GM18951 (cell line): ENCODE measurements around the gene SPIB.

Experiments used
- POLR2A ChIP-seq: IDR thresholded peaks from 4 replicates; pipeline ENCODE4 v1.6.1; 2011; ENCODE audit warnings: mild to moderate bottlenecking; ENCODE audit not compliant: insufficient read length, insufficient read depth; ENCODE audit errors: extremely low read depth
- in situ Hi-C: fragments of 300-500 bp; cut with MboI; formaldehyde crosslinking; loops from one replicate; pipeline ENCODE4 v1.12.0; 2022; ENCODE audit warnings: low sequenced_read_pairs, mixed read lengths, inconsistent platforms; ENCODE audit not compliant: unreplicated experiment

Gene SPIB

DNA sequence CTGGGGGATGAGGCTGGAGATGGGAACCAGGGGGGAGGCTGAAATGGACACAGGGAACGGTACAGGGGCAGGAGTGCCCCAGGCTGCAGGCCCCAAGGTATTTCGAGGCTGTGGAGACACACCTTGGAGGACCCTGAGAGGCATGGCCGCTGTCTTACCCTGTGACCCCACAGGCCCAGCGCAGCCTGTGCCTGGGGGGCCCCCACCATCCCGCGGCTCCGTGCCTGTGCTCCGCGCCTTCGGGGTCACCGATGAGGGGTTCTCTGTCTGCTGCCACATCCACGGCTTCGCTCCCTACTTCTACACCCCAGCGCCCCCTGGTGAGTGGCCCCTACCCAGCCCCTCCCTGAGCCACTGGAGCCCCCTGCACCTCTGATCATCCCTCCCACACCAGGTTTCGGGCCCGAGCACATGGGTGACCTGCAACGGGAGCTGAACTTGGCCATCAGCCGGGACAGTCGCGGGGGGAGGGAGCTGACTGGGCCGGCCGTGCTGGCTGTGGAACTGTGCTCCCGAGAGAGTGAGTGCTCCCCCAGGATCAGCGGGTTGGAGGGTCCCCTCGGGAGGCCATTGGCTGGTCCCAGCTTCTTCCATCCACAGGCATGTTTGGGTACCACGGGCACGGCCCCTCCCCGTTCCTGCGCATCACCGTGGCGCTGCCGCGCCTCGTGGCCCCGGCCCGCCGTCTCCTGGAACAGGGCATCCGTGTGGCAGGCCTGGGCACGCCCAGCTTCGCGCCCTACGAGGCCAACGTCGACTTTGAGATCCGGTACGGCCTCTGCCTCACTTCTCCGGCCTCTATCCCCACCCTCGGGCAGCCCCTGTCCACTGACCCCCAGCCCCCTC is 16.9 kb upstream of the SPIB start:
- no peak for TF ChIP-seq POLR2A
- in situ Hi-C loops = no loop called here

DNA sequence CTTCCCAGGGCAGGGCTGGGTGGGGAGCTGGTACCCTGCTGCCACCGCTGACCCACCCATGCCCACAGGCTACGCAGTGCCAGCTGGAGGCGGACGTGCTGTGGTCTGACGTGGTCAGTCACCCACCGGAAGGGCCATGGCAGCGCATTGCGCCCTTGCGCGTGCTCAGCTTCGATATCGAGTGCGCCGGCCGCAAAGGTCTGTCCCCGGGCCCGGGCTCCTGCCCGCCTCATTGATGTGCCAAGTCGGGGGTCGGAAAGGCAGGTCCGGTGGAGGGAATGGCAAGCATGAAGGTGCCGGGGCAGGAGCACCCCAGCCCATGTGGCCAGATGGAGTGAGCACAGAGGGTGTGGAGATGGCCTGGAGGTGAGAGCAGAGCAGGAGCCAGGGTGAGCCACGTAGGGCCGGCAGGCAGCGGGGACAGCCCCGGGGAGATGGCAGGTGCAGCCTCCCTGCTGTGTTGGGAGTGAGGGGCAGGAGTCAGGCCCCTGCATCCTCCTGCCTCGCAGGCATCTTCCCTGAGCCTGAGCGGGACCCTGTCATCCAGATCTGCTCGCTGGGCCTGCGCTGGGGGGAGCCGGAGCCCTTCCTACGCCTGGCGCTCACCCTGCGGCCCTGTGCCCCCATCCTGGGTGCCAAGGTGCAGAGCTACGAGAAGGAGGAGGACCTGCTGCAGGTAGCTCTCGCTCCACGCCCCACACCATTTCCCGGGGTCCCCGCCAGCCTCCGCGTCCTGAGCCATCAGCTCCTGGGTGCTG is 16.0 kb upstream of the SPIB start:
- no peak for TF ChIP-seq POLR2A
- in situ Hi-C loops = no loop called here

DNA sequence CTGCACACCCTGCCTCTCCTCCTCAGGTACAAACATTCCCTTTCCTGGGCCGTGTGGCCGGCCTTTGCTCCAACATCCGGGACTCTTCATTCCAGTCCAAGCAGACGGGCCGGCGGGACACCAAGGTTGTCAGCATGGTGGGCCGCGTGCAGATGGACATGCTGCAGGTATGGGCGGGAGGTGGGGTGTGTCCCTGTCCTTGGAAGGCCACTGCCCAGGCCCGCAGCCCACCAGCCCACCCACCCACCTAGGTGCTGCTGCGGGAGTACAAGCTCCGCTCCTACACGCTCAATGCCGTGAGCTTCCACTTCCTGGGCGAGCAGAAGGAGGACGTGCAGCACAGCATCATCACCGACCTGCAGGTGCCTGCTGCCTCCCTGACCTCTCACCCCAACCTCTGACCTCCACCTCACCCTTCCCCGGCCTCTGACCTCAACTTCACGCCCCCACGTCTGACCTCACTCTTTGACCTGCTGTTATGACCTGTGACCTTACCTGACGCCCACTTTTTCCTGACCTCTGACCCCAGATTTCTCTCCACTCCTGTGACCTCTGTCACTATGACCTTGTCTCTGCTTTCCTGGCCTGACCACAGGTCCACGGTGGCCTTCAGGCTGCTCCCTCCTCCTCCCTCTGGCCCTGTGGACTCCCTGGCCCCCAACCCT is 12.4 kb upstream of the SPIB start:
- in situ Hi-C loops = no loop called here
- no peak for TF ChIP-seq POLR2A

DNA sequence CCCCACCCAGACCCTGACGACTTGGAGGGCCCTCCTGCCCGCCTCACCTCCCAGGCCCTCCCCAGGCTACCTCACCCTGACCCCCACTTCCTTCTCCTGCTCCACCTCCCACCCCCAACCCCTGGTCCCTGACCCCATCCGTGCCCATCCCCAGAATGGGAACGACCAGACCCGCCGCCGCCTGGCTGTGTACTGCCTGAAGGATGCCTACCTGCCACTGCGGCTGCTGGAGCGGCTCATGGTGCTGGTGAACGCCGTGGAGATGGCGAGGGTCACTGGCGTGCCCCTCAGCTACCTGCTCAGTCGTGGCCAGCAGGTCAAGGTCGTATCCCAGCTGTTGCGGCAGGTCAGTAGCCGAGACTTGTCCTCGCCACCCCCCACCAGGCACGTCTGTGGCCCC is 11.9 kb upstream of the SPIB start:
- in situ Hi-C loops = no loop called here
- TF ChIP-seq POLR2A = no peak

DNA sequence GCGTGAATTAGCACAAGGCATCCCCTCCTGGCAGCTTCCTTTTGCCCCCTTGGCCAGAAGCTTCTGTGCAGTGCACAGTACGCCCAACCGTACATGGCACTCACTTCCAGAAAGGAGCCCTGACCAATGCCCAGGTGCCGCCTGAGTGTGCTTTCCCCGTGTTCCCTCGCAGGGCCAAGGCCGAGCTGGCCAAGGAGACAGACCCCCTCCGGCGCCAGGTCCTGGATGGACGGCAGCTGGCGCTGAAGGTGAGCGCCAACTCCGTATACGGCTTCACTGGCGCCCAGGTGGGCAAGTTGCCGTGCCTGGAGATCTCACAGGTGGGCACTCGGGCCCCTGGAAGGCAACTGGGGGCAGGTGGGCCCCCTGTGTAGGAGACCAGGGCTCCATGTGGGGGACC is 9.4 kb upstream of the SPIB start:
- in situ Hi-C loops = no loop called here

DNA sequence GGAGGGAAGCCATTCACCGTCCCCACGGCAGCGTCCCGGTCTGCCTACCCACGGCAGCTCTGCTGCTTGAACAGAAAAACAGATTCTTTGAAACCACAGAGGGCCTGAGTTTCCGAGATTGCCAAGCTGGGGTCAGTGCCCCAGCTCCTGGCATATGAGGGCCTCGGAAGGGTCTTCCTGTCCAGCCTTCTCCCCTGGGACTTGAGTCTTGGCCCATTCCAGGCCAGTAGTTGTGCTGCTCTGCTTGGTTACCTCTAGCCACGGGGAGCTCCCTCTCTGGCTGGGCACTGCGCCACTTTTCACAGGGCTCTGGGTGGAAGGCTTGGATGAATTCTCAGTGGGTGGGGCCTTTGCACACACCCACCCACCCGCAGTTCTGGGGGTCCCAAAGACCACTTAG is 8.6 kb upstream of the SPIB start:
- in situ Hi-C loops = no loop called here
- no peak for TF ChIP-seq POLR2A

More for the DNA sequence above, 9.4 kb upstream of the SPIB start:
- TF ChIP-seq POLR2A = no peak

- no peak for TF ChIP-seq POLR2A
- in situ Hi-C loops = no loop called here
Measured at GRCh38 chr19:50412419-50412818, 6.3 kb upstream of the SPIB start.

- in situ Hi-C loops = no loop called here
- no peak for TF ChIP-seq POLR2A
Measured at GRCh38 chr19:50413096-50413495, 5.6 kb upstream of the SPIB start.

DNA sequence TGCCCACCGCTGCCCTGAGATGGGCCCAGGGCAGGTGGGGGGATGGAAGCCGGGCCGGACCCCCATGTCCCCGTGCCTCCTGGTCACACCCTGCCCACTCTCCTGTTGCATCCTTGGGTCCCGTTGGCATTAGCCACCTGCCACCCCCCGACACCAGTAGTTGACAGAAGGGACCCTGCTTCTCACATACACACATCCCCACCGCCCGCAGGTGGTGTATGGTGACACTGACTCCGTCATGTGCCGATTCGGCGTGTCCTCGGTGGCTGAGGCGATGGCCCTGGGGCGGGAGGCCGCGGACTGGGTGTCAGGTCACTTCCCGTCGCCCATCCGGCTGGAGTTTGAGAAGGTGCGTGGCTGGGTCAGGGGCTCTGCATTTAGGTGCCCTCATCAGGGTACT is 5.2 kb upstream of the SPIB start:
- in situ Hi-C loops = no loop called here

GRCh38 chr19:50414864-50415660 is 3.7 kb upstream of the SPIB start:
- TF ChIP-seq POLR2A = no peak
- in situ Hi-C loops = no loop called here

More for the DNA sequence above, 5.2 kb upstream of the SPIB start:
- TF ChIP-seq POLR2A = no peak

DNA sequence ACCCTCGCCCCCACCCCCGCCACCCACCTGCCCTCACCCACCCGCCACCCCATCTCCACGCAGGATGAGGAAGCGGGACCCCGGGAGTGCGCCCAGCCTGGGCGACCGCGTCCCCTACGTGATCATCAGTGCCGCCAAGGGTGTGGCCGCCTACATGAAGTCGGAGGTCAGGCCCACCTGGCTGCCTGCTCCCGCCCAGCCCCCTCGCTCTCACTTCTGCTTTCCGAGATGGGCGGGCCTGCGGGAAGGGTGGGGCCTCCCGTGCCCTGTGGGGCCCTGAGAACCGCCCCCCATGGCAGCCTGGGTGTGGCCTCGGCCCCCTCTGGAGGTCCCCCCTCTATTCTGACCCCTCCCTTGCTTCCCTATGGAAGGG is 3.1 kb upstream of the SPIB start:
- peak; percentile 57 for TF ChIP-seq POLR2A
- in situ Hi-C loops = no loop called here

GRCh38 chr19:50416034-50416977 is 2.4 kb upstream of the SPIB start:
- TF ChIP-seq POLR2A = no peak
- in situ Hi-C loops = no loop called here
